ENCODE results near the gene DOCK8.

- TF ChIP-seq CTCF (IDR thresholded peaks at IDR 0.05) (no peak), POLR2A (IDR thresholded peaks at IDR 0.05) (no peak)
Measured at GRCh38 chr9:506281-506680, 291.6 kb downstream of the DOCK8 start.

All from uterus (tissue), 2 donors.